Progenitor cell of endocrine pancreas (in vitro differentiated cells): ENCODE measurements around the gene DLEU7. TPM values are rescaled to one million over a fixed set of nuclear protein-coding genes. Genes with fewer than 3 reads are reported as not detected.

ENCODE experiments used
- DNase-seq: peaks from one replicate; pipeline ENCODE4 v3.0.0; 2021; ENCODE audit warnings: low spot score; ENCODE audit not compliant: unreplicated experiment
- H3K27ac Mint-ChIP-seq: 2 replicates; pipeline ENCODE4 v1.8.0; 2021; ENCODE audit warnings: mild to moderate bottlenecking, moderate library complexity, mixed read lengths
- H3K27me3 Mint-ChIP-seq: 2 replicates; pipeline ENCODE4 v1.8.0; 2021; ENCODE audit warnings: mixed read lengths
- H3K36me3 Mint-ChIP-seq: 2 replicates; pipeline ENCODE4 v1.8.0; 2022; ENCODE audit warnings: mixed read lengths; ENCODE audit not compliant: insufficient read depth
- H3K4me1 Mint-ChIP-seq: 2 replicates; pipeline ENCODE4 v1.8.0; 2021; ENCODE audit warnings: low read depth, mixed read lengths
- H3K4me3 Mint-ChIP-seq: 2 replicates; pipeline ENCODE4 v1.8.0; 2021; ENCODE audit warnings: low read depth, mild to moderate bottlenecking, moderate library complexity, mixed read lengths
- H3K9me3 Mint-ChIP-seq: 2 replicates; pipeline ENCODE4 v1.8.0; 2021; ENCODE audit warnings: low read depth, mixed read lengths
- total RNA-seq: library from RNA; stranded (reverse); gene quantifications from 2 replicates; pipeline ENCODE4 v1.2.1, GENCODE V29; 2021
- TF ChIP-seq, protein P1 (sequence below): fragments of 200-600 bp; sonication (generic); IDR thresholded peaks from one replicate; pipeline ENCODE4 v1.5.0; 2021; ENCODE audit warnings: antibody characterized with exemption, mild to moderate bottlenecking; ENCODE audit not compliant: unreplicated experiment

The DLEU7 gene
- total RNA-seq, 1 donor from 2014 or later, result 0.50 TPM

DNA sequence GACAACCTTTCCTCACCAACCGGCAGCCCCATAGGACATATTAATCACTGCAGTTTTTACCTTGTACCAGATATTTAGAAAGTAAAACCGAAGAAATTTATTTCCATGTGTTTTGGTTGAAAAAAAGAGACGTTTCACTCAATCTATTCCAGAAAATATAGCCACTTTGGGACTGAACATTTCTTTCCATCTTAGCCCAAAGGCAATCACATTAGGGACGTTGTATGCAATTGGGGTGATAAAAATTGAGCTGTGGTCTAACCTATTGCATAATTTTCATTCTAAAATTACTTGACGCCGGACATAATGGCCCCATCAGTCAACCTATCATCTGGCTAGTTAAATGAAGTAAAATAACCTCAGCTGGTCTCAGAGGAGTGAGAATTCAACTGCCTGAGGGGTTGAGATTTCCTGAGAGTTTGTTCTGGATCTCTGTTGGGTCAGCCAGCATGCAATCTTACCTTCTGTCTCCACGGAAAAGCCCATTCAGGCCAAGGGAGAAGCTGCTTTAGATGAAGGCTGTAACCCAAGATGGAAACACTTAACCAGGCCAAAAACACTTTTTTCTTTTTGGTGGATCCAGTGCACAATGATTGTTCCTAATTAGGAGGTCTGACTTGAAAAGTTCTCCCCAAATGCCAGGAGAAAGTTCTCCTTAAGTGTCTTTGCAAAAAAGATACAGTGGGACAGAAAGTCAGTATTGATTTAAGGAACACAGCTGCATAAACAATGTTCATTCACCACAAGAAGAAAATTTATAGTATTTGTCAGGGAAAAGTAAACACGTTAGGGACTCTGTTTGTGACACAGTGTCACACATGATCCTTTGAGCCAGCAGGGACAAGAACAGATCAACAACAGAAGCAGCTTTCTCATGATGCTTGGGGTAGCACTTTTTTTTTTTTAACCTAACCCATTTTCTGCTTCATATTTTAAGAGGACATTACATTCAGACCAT is 34.1 kb downstream of the DLEU7 start:
- H3K4me3 Mint-ChIP-seq, result no peak overlapping the region
- peak overlapping the region; percentile 70 for H3K27ac Mint-ChIP-seq
- no peaks in the 10 kb centered on the region for H3K27me3 Mint-ChIP-seq
- no peak for DNase-seq
- H3K4me1 Mint-ChIP-seq, result peaks cover 12% of the 10 kb centered on the region
- peaks cover 4% of the 10 kb centered on the region for H3K9me3 Mint-ChIP-seq
- peaks cover 3% of the 10 kb centered on the region for H3K36me3 Mint-ChIP-seq
- TF ChIP-seq, protein P1, sequence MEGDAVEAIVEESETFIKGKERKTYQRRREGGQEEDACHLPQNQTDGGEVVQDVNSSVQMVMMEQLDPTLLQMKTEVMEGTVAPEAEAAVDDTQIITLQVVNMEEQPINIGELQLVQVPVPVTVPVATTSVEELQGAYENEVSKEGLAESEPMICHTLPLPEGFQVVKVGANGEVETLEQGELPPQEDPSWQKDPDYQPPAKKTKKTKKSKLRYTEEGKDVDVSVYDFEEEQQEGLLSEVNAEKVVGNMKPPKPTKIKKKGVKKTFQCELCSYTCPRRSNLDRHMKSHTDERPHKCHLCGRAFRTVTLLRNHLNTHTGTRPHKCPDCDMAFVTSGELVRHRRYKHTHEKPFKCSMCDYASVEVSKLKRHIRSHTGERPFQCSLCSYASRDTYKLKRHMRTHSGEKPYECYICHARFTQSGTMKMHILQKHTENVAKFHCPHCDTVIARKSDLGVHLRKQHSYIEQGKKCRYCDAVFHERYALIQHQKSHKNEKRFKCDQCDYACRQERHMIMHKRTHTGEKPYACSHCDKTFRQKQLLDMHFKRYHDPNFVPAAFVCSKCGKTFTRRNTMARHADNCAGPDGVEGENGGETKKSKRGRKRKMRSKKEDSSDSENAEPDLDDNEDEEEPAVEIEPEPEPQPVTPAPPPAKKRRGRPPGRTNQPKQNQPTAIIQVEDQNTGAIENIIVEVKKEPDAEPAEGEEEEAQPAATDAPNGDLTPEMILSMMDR, result no peak

DNA sequence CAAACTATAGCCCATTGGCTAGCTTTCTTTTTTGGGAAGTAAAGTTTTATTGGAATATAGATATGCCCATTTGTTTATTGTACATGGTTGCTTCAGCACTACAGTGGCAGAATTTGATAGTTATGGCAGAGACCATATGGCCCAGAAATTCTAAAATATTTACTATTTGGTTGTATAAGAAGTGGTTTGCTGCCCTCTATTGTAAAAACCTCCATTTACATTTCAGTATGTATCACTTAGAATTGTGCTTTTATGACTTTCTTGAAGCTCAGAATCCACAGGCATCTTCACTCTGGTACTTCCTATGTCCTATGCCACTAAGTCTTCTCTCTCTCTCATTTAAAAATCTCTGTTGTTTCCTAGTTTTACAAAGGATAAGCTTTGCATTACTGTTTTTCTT is 37.7 kb downstream of the DLEU7 start:
- Mint-ChIP-seq H3K27ac (no peak overlapping the region), H3K4me3 (no peak overlapping the region), H3K36me3 (peaks cover 3% of the 10 kb centered on the region), H3K9me3 (peaks cover 4% of the 10 kb centered on the region), H3K27me3 (no peaks in the 10 kb centered on the region), H3K4me1 (peaks cover 15% of the 10 kb centered on the region)
- no peak for DNase-seq
- TF ChIP-seq, protein P1, result no peak

DNA sequence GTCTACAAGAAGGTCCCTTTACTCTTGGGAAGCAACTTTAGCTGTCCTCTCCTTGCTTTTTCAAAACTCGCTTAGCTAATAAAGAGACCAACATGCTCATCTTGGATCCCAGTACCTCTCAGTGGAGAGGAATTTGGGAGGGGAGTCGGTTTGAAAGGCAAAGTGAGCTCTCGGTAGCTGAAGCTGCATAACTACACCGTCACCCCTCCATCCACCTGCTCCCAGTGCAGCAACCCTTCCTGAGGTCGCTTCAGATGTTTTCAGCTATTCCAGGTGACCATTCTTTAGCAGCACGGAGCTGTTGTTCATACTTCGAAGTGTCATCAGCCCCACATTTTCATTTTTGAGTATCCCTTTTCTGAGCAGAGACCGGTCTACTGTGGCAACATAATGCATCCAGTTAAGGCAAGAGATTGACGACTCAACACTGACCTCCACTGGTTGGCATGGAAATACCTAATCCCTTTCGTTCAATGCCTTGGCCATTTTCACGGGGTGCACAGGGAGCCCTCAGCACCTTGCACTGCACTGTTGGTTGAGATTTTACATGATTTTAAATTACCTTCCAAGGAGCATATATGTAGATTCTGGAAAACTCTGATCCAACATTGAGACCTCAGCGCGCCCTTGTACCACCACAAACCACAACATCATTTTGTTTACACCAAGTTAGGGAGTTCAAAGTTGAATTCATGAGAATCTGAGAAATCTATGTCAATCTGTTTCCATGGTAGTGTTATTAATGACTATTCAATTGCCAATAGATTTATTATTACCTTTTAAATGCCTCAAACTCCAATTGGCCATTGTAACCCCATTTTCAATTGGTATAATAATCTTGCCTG is 42.2 kb downstream of the DLEU7 start:
- Mint-ChIP-seq H3K4me3 (no peak overlapping the region), H3K4me1 (peaks cover 13% of the 10 kb centered on the region)

DNA sequence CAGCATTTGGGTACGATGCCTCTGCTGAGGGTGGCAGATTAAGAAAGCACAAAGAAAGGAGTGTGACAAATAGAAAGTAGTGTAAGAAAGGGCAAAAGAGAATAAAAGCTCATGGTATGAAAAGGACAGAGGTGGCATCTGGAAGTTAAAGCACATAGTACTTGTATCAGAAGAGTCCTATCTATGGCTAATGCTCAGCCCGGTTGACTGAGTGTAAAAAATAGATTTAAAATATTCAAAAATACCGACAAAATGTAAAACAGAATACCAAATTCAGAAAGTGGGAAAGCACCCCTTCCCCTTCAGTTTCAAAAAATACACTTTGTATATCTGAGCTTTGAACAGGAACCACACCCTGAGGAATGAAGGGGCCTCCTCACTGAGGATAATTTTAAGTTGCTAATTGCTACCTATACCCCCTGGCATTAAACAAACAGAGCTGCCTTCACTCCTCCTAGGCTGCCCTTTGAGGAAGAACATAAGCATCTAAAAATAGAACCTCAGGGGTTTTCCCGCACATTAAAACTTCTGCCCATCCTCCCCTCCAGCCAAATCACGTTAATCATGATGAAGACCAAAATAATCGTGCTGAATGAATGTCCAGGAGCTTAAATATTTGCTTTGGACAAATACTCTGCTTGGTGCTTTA is 43.3 kb downstream of the DLEU7 start:
- no peak overlapping the region for H3K4me3 Mint-ChIP-seq
- no peaks in the 10 kb centered on the region for H3K9me3 Mint-ChIP-seq
- H3K4me1 Mint-ChIP-seq, result peaks cover 13% of the 10 kb centered on the region
- no peak for DNase-seq
- no peak overlapping the region for H3K27ac Mint-ChIP-seq
- TF ChIP-seq, protein P1, result no peak
- peaks cover 3% of the 10 kb centered on the region for H3K27me3 Mint-ChIP-seq
- H3K36me3 Mint-ChIP-seq, result no peaks in the 10 kb centered on the region

More for the DNA sequence above, 42.2 kb downstream of the DLEU7 start:
- peaks cover 3% of the 10 kb centered on the region for H3K27me3 Mint-ChIP-seq
- H3K27ac Mint-ChIP-seq, result no peak overlapping the region
- DNase-seq, result peak; percentile 47
- H3K36me3 Mint-ChIP-seq, result peaks cover 3% of the 10 kb centered on the region
- TF ChIP-seq, protein P1, result peak; percentile 79
- peaks cover 4% of the 10 kb centered on the region for H3K9me3 Mint-ChIP-seq

DNA sequence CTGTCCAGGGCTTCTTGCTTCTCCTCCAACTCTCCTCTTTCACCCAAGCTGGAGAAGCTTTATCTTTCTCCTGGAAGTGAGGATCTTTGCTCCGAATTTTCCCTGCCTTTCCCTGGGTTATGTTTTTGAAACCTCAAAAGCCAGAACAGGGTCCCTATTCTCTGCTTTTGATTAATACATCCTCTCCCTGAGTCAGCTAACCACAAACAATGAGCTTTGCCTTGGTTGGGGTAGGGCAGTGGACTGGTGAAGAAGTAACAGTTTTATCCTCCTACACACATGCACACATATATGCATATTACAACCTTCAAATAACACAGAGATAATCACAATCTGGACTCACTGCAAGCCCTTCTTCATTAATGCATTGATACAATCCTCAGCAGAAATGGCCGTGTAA is 44.6 kb downstream of the DLEU7 start:
- H3K36me3 Mint-ChIP-seq, result no peaks in the 10 kb centered on the region
- TF ChIP-seq, protein P1, result no peak
- peaks cover under 1% of the 10 kb centered on the region for H3K9me3 Mint-ChIP-seq
- no peak overlapping the region for H3K4me3 Mint-ChIP-seq
- peaks cover 13% of the 10 kb centered on the region for H3K4me1 Mint-ChIP-seq
- H3K27me3 Mint-ChIP-seq, result peaks cover 3% of the 10 kb centered on the region
- H3K27ac Mint-ChIP-seq, result no peak overlapping the region
- no peak for DNase-seq
